Measurements from ENCODE around the gene MATN1.

GRCh38 chr1:30771005-30771404 lies 47.6 kb upstream of the MATN1 start:
- TF ChIP-seq POLR2AphosphoS5 (IDR thresholded peaks at IDR 0.05; ENCODE audit: insufficient read depth in 1 of 2, low read depth in 1 of 2) (no peak), CTCF (IDR thresholded peaks at IDR 0.05) (no peak)
